B cell (primary cell): Measurements from ENCODE around the gene CAPNS1. TPM values are rescaled to one million over a fixed set of nuclear protein-coding genes. Genes with fewer than 3 reads are reported as not detected.

ENCODE experiments used
- ATAC-seq: fragments of 200-7000 bp; cut with Tn5 transposase; one replicate; pipeline ENCODE4 v1.10.0; 2021; ENCODE audit warnings: low read depth, mild to moderate bottlenecking, moderate number of reproducible peaks, moderate library complexity
- CTCF ChIA-PET: fragments of 350-600 bp; sonication (Branson Sonifier 250); formaldehyde crosslinking; loops from one replicate; lab custom pipeline; 2021; ENCODE audit warnings: antibody characterized with exemption, inconsistent platforms; lab: Charles Lee
- POLR2A ChIA-PET: fragments of 350-600 bp; sonication (Branson Sonifier 250); formaldehyde crosslinking; loops from one replicate; lab custom pipeline; 2021; ENCODE audit warnings: antibody characterized with exemption; lab: Charles Lee
- DNase-seq: peaks from one replicate; pipeline ENCODE4 v3.0.0; 2013
- H2AFZ ChIP-seq: 2 replicates; pipeline ENCODE4 v1.6.1; 2012; ENCODE audit warnings: mild to moderate bottlenecking, low read depth, low read length; ENCODE audit not compliant: insufficient read depth, poor library complexity, severe bottlenecking
- H3K27ac ChIP-seq, 2 donors: 1 replicate in 1 of 2; 2 replicates in 1 of 2; pipeline ENCODE4 v1.5.1; 2012 to 2013; ENCODE audit warnings: low read length in 2 of 2, mild to moderate bottlenecking in 2 of 2, moderate library complexity in 1 of 2
- H3K27me3 ChIP-seq, 4 experiments: fragments of 200-600 bp in 1 of 4; sonication (generic) in 1 of 4; replicated peaks in 1 of 4; 1 replicate in 2 of 4; 2 replicates in 2 of 4; pipeline versions ENCODE4 v1.6.1 to v1.7.0; 2013 to 2016; ENCODE audit warnings: low read length in 3 of 4, mild to moderate bottlenecking in 2 of 4, mixed read lengths in 1 of 4, moderate library complexity in 1 of 4; ENCODE audit not compliant: insufficient read depth in 4 of 4, control insufficient read depth in 3 of 4; ENCODE audit errors: control extremely low read depth in 1 of 4
- H3K36me3 ChIP-seq, 2 experiments: replicated peaks in 1 of 2; 1 replicate in 1 of 2; 2 replicates in 1 of 2; pipeline versions ENCODE4 v1.6.1 to v1.7.1; 2013; ENCODE audit warnings: low read length in 1 of 2; ENCODE audit not compliant: insufficient read depth in 2 of 2, control insufficient read depth in 1 of 2; ENCODE audit errors: control extremely low read depth in 1 of 2, extremely low read depth in 1 of 2
- H3K4me1 ChIP-seq, 2 donors: fragments of 200-600 bp in 1 of 2; sonication (generic) in 1 of 2; 1 replicate in 1 of 2; 2 replicates in 1 of 2; pipeline versions ENCODE4 v1.5.1 to v1.6.1; 2013 to 2017; ENCODE audit warnings: low read length in 2 of 2; ENCODE audit not compliant: control insufficient read depth in 2 of 2, insufficient read depth in 2 of 2
- H3K4me2 ChIP-seq: replicated peaks from 2 replicates; pipeline ENCODE3; 2012; ENCODE audit warnings: mild to moderate bottlenecking, low read depth, low read length; ENCODE audit not compliant: poor library complexity, severe bottlenecking
- H3K4me3 ChIP-seq, 5 experiments: fragments of 200-600 bp in 1 of 5; sonication (generic) in 1 of 5; 1 replicate in 3 of 5; 2 replicates in 2 of 5; pipeline versions ENCODE4 v1.5.1 to v1.7.0; 2011 to 2016; ENCODE audit warnings: low read length in 4 of 5, mild to moderate bottlenecking in 4 of 5, low read depth in 2 of 5, control low read depth in 1 of 5, moderate library complexity in 1 of 5; ENCODE audit not compliant: insufficient read depth in 1 of 5; ENCODE audit errors: control extremely low read depth in 1 of 5, extremely low read depth in 1 of 5
- H3K79me2 ChIP-seq: fragments of 200-600 bp; sonication (generic); one replicate; pipeline ENCODE4 v1.6.0; 2016; ENCODE audit warnings: low read length; ENCODE audit not compliant: control insufficient read depth, insufficient read depth
- H3K9ac ChIP-seq: fragments of 200-600 bp; sonication (generic); 2 replicates; pipeline ENCODE4 v1.6.1; 2017; ENCODE audit warnings: mild to moderate bottlenecking, low read length, moderate library complexity
- H3K9me3 ChIP-seq, 3 donors: one replicate each; pipeline versions ENCODE4 v1.6.1 to v1.7.1; 2013; ENCODE audit warnings: low read length in 2 of 3; ENCODE audit not compliant: control insufficient read depth in 2 of 3, insufficient read depth in 1 of 3; ENCODE audit errors: control extremely low read depth in 1 of 3
- H4K20me1 ChIP-seq: 2 replicates; pipeline ENCODE4 v1.6.0; 2012; ENCODE audit warnings: mild to moderate bottlenecking, low read length; ENCODE audit not compliant: insufficient read depth, control insufficient read depth, poor library complexity, severe bottlenecking
- H3K27ac Mint-ChIP-seq: one replicate; pipeline ENCODE4 v1.8.0; 2021; ENCODE audit warnings: mixed read lengths
- H3K27me3 Mint-ChIP-seq: one replicate; pipeline ENCODE4 v1.8.0; 2021; ENCODE audit warnings: mixed read lengths
- H3K4me1 Mint-ChIP-seq: one replicate; pipeline ENCODE4 v1.8.0; 2021; ENCODE audit warnings: mixed read lengths
- H3K4me3 Mint-ChIP-seq: one replicate; pipeline ENCODE4 v1.8.0; 2021; ENCODE audit warnings: mixed read lengths
- H3K9me3 Mint-ChIP-seq: one replicate; pipeline ENCODE4 v1.8.0; 2022; ENCODE audit warnings: mixed read lengths; ENCODE audit not compliant: insufficient read depth
- CTCF ChIP-seq: fragments of 200-600 bp; IDR thresholded peaks from one replicate; pipeline ENCODE4 v1.8.0; 2022; ENCODE audit warnings: antibody characterized with exemption, mild to moderate bottlenecking
- EZH2 ChIP-seq: IDR thresholded peaks from 2 replicates; pipeline ENCODE4 v1.6.1; 2012; ENCODE audit warnings: borderline replicate concordance, low read depth, mild to moderate bottlenecking, moderate library complexity, low read length; ENCODE audit not compliant: insufficient read depth, poor library complexity, severe bottlenecking
- WGBS: methylation state at CpG from one replicate; pipeline ENCODE4 v1.1.5; 2013; ENCODE audit warnings: missing lambda C conversion rate; ENCODE audit not compliant: insufficient coverage; 5-methylcytosine and 5-hydroxymethylcytosine counted together
- intact Hi-C: fragments of 100-400 bp; cut with micrococcal nuclease; formaldehyde crosslinking; loops from one replicate; pipeline ENCODE4 v1.10.0; 2022
- polyA plus RNA-seq: library from polyadenylated mRNA; depleted of rRNA; stranded (reverse); fragments of >200 nt; gene quantifications from 2 replicates; pipeline ENCODE4 v1.2.3, GENCODE V29; 2012
- total RNA-seq, 2 donors: library from RNA; stranded (reverse); fragments of 120-200 nt in 1 of 2; gene quantifications; 1 replicate in 1 of 2; 2 replicates in 1 of 2; pipeline versions ENCODE4 v1.2.3 to v1.2.4, GENCODE V29; 2013 to 2022

Gene CAPNS1
- total and polyA plus RNA-seq, 2 donors (not counting 1 experiment from before 2014, with no cell fraction given), result 272 to 294 TPM

- H3K4me3 Mint-ChIP-seq, result peak overlapping the region; percentile 32
These were observed 14.3 kb upstream of the CAPNS1 start for GRCh38 chr19:36125557-36125956.

More at GRCh38 chr19:36125557-36125956, 14.3 kb upstream of the CAPNS1 start:
- intact Hi-C loops, result no loop called here
- whole genome bisulfite sequencing, result 93% methylated on average over 5 of the region's 9 CpGs
- H3K79me2 ChIP-seq, result peaks cover 5% of the 10 kb centered on the region
- H3K27ac Mint-ChIP-seq, result peak overlapping the region; percentile 46
- H3K9me3 ChIP-seq, result peaks cover 0 to 14% (median 0%) of the 10 kb centered on the region in 3 donors
- no peak overlapping the region for H2AFZ ChIP-seq
- H3K36me3 ChIP-seq, result peaks cover 0 to 33% of the 10 kb centered on the region in 2 experiments
- no peak overlapping the region for H3K27ac ChIP-seq
- no peak overlapping the region for H3K4me2 ChIP-seq
- no peaks in the 10 kb centered on the region for H3K27me3 ChIP-seq
- no peaks in the 10 kb centered on the region for H3K9me3 Mint-ChIP-seq
- ATAC-seq, result no peak
- TF ChIP-seq CTCF, result no peak
- TF ChIP-seq EZH2, result no peak
- H3K4me1 Mint-ChIP-seq, result peaks cover 12% of the 10 kb centered on the region
- ChIA-PET POLR2A (no interaction called here), CTCF (interaction anchor here (1.1 to 8.2 kb wide), 3 partner anchors 8 to 41 kb away, joined by 3 to 146 read pairs (median 42); partner anchors contain the start of genes CAPNS1, POLR2I and TBCB)
- H3K4me3 ChIP-seq, result no peak overlapping the region
- peaks cover 7% of the 10 kb centered on the region for H4K20me1 ChIP-seq
- H3K9ac ChIP-seq, result no peak overlapping the region
- H3K27me3 Mint-ChIP-seq, result no peaks in the 10 kb centered on the region
- H3K4me1 ChIP-seq, result peaks cover 9 to 18% of the 10 kb centered on the region in 2 donors
- DNase-seq, result no peak
